OCI-LY7 (cell line): ENCODE results near the gene OR51D1.
A peak's percentile ranks its signal among the peaks of the same experiment; 100 is the strongest.

Source experiments
- CTCF ChIP-seq: fragments of 200-600 bp; sonication (generic); conservative IDR thresholded peaks from 2 replicates; pipeline ENCODE4 v1.5.1; 2014; ENCODE audit warnings: mild to moderate bottlenecking, antibody characterized with exemption, low read length, moderate library complexity, mixed read lengths
- EZH2phosphoT487 ChIP-seq: fragments of 200-600 bp; sonication (generic); IDR thresholded peaks from 2 replicates; pipeline ENCODE4 v1.6.1; 2018; ENCODE audit warnings: low read depth, borderline replicate concordance, mild to moderate bottlenecking, mixed run types, antibody characterized with exemption, low read length, moderate library complexity, mixed read lengths

- TF ChIP-seq CTCF (peak; percentile 87), EZH2phosphoT487 (no peak)
These were observed 10.8 kb upstream of the OR51D1 start for GRCh38 chr11:4626207-4627099.
